SK-N-SH (cell line): Measurements from ENCODE around the gene GUCD1. TPM values are rescaled to one million over a fixed set of nuclear protein-coding genes. Genes with fewer than 3 reads are reported as not detected.

Source experiments
- CTCF ChIA-PET: fragments of 300-600, 350-600 bp; formaldehyde crosslinking; extraction: SDS; loops from one replicate; lab custom pipeline; 2021; lab: Yijun Ruan, JAX
- POLR2A ChIA-PET: fragments of 350-600 bp; sonication (Branson Sonifier 250); formaldehyde crosslinking; extraction: SDS; loops from one replicate; lab custom pipeline; 2020; ENCODE audit warnings: antibody characterized with exemption, inconsistent platforms; lab: Yijun Ruan, JAX
- DNase-seq: peaks from one replicate; pipeline ENCODE4 v3.0.0; 2012
- H2AFZ ChIP-seq: fragments of 200-600 bp; sonication (generic); 2 replicates; pipeline ENCODE4 v1.8.1; 2016; ENCODE audit warnings: antibody characterized with exemption, mild to moderate bottlenecking, low read depth
- H3F3A ChIP-seq: fragments of 200-600 bp; sonication (generic); replicated peaks from 2 replicates; pipeline ENCODE3; 2016; ENCODE audit warnings: antibody characterized with exemption, mild to moderate bottlenecking; ENCODE audit not compliant: insufficient read depth
- H3K27ac ChIP-seq, 2 experiments: fragments of 200-500 bp in 1 of 2; fragments of 200-600 bp in 1 of 2; sonication (Bioruptor generic) in 1 of 2; sonication (generic), shearing (Covaris generic) in 1 of 2; 2 replicates each; pipeline versions ENCODE4 v1.5.1 to v1.6.1; 2014 to 2016; ENCODE audit warnings: low read depth in 2 of 2, inconsistent platforms in 1 of 2, low read length in 1 of 2, mild to moderate bottlenecking in 1 of 2, mixed read lengths in 1 of 2
- H3K27me3 ChIP-seq: fragments of 200-600 bp; sonication (generic), shearing (Covaris generic); 2 replicates; pipeline ENCODE4 v1.6.1; 2016; ENCODE audit warnings: mixed run types; ENCODE audit not compliant: insufficient read depth
- H3K36me3 ChIP-seq, 2 experiments: fragments of 200-500 bp in 1 of 2; fragments of 200-600 bp in 1 of 2; sonication (Bioruptor generic) in 1 of 2; sonication (generic) in 1 of 2; replicated peaks in 1 of 2; 2 replicates each; pipeline versions ENCODE3 to v1.5.1; 2014 to 2016; ENCODE audit warnings: low read length in 1 of 2, mild to moderate bottlenecking in 1 of 2; ENCODE audit not compliant: insufficient read depth in 2 of 2, control insufficient read depth in 1 of 2
- H3K4me1 ChIP-seq, 2 experiments: fragments of 200-500 bp in 1 of 2; fragments of 200-600 bp in 1 of 2; sonication (Bioruptor generic) in 1 of 2; sonication (generic), shearing (Covaris generic) in 1 of 2; 2 replicates each; pipeline versions ENCODE4 v1.5.1 to v1.6.1; 2014 to 2016; ENCODE audit warnings: low read depth in 1 of 2, low read length in 1 of 2, mixed run types in 1 of 2; ENCODE audit not compliant: insufficient read depth in 2 of 2, control insufficient read depth in 1 of 2
- H3K4me2 ChIP-seq: fragments of 200-600 bp; sonication (generic), shearing (Covaris generic); 2 replicates; pipeline ENCODE4 v1.6.1; 2017; ENCODE audit warnings: mixed run types
- H3K4me3 ChIP-seq, 2 experiments: fragments of 200-500 bp in 1 of 2; fragments of 200-600 bp in 1 of 2; sonication (Bioruptor generic) in 1 of 2; sonication (generic), shearing (Covaris generic) in 1 of 2; 2 replicates each; pipeline versions ENCODE4 v1.5.1 to v1.8.1; 2014 to 2016; ENCODE audit warnings: low read depth in 2 of 2, inconsistent platforms in 1 of 2, low read length in 1 of 2, mild to moderate bottlenecking in 1 of 2, mixed read lengths in 1 of 2, moderate library complexity in 1 of 2
- H3K79me2 ChIP-seq: fragments of 200-600 bp; sonication (generic); 2 replicates; pipeline ENCODE4 v1.8.1; 2017; ENCODE audit warnings: mild to moderate bottlenecking; ENCODE audit not compliant: insufficient read depth
- H3K9ac ChIP-seq: fragments of 200-600 bp; sonication (generic); 2 replicates; pipeline ENCODE4 v1.6.1; 2017; ENCODE audit warnings: mixed run types
- H3K9me2 ChIP-seq: fragments of 200-600 bp; sonication (generic); 2 replicates; pipeline ENCODE4 v1.6.1; 2017; ENCODE audit warnings: mixed run types
- H3K9me3 ChIP-seq: fragments of 200-600 bp; sonication (generic); 2 replicates; pipeline ENCODE4 v1.6.1; 2017; ENCODE audit warnings: mixed run types, mild to moderate bottlenecking, moderate library complexity
- H4K20me1 ChIP-seq: fragments of 200-600 bp; sonication (generic); 2 replicates; pipeline ENCODE4 v1.6.1; 2017; ENCODE audit warnings: mild to moderate bottlenecking, mixed run types; ENCODE audit not compliant: insufficient read depth
- GABPA ChIP-seq: IDR thresholded peaks from 2 replicates; pipeline ENCODE4 v1.4.0; 2012; ENCODE audit warnings: low read depth, mild to moderate bottlenecking
- NFIC ChIP-seq: IDR thresholded peaks from 2 replicates; pipeline ENCODE4 v1.4.0; 2012; ENCODE audit warnings: borderline replicate concordance
- POLR2AphosphoS5 ChIP-seq: IDR thresholded peaks from 2 replicates; pipeline ENCODE4 v1.6.1; 2012; ENCODE audit warnings: low read depth, low read length
- RAD21 ChIP-seq: IDR thresholded peaks from 2 replicates; pipeline ENCODE4 v1.6.1; 2012; ENCODE audit warnings: mild to moderate bottlenecking, low read length
- REST ChIP-seq: IDR thresholded peaks from 2 replicates; pipeline ENCODE4 v1.6.1; 2012; ENCODE audit warnings: mild to moderate bottlenecking, low read depth, low read length, moderate library complexity
- SIN3A ChIP-seq: IDR thresholded peaks from 2 replicates; pipeline ENCODE4 v1.6.1; 2012; ENCODE audit warnings: low read depth, mild to moderate bottlenecking, low read length, moderate library complexity, borderline replicate concordance
- SMC3 ChIP-seq: IDR thresholded peaks from 2 replicates; pipeline ENCODE4 v1.6.1; 2012; ENCODE audit warnings: low read depth, low read length, improper control_type of control experiment
- TAF1 ChIP-seq: IDR thresholded peaks from 2 replicates; pipeline ENCODE4 v1.6.1; 2012; ENCODE audit warnings: low read depth, mild to moderate bottlenecking, low read length, moderate library complexity, borderline replicate concordance
- USF2 ChIP-seq: fragments of 150-350 bp; IDR thresholded peaks from 2 replicates; pipeline ENCODE4 v1.6.1; 2017; ENCODE audit warnings: antibody characterized with exemption, low read length, low read depth, borderline replicate concordance
- WGBS: methylation state at CpG from one replicate; pipeline ENCODE4 v1.1.6; 2017; ENCODE audit warnings: low lambda C conversion rate; 5-methylcytosine and 5-hydroxymethylcytosine counted together
- polyA plus RNA-seq, 3 experiments: library from polyadenylated mRNA; depleted of rRNA; stranded (reverse); fragments of >200 nt; gene quantifications; 2 replicates each; pipeline ENCODE4 v1.2.3, GENCODE V29; 2012

Gene GUCD1
- polyA plus RNA-seq (2012; rRNA removed) = 71.0 and 80.7 TPM in 2 replicates
- polyA plus RNA-seq (2012; cell fraction: cytosol; rRNA removed) = 41.7 and 56.7 TPM in 2 replicates
- 80.2 and 104 TPM in 2 replicates for polyA plus RNA-seq (2012; cell fraction: nucleus; rRNA removed)

- peak within 1 kb of the TSS; percentile 97 to 98 for H3K27ac ChIP-seq
- no peaks in the 10 kb centered on the region for H3K9me3 ChIP-seq
- no peaks in the 10 kb centered on the region for H3K9me2 ChIP-seq
- POLR2A ChIA-PET = interaction anchor here (0.6 to 1.8 kb wide), 5 partner anchors 10 to 661 kb away, joined by 3 to 6 read pairs (median 3); partner anchors contain the start of gene MIF
- H3K4me1 ChIP-seq = peaks cover 16 to 23% of the 10 kb centered on the region in 2 experiments; a peak in 3 of 4 replicates
- H3K4me3 ChIP-seq = peak within 1 kb of the TSS; percentile 97 to 99
- no peak for DNase-seq
- CTCF ChIA-PET = no interaction called here
- H4K20me1 ChIP-seq = peaks cover 19% of the 10 kb centered on the region
- no peaks in the 10 kb centered on the region for H3F3A ChIP-seq
- peaks cover 17 to 30% of the 10 kb centered on the region in 2 experiments for H3K36me3 ChIP-seq
- TF ChIP-seq GABPA = no peak
- no peak for TF ChIP-seq SIN3A
- TF ChIP-seq USF2 = no peak
- no peak for TF ChIP-seq REST
- peak; percentile 47; the same call in 1 of the 2 replicates for TF ChIP-seq POLR2AphosphoS5
- no peak for TF ChIP-seq NFIC
- TF ChIP-seq TAF1 = peak; percentile 22; the same call in 1 of the 2 replicates
- no peak for TF ChIP-seq RAD21
- TF ChIP-seq SMC3 = no peak
- peaks cover 90% of the 10 kb centered on the region for H3K79me2 ChIP-seq
- peak within 1 kb of the TSS; percentile 96 for H3K4me2 ChIP-seq
- H2AFZ ChIP-seq = peak within 1 kb of the TSS; percentile 91
- H3K9ac ChIP-seq = peak within 1 kb of the TSS; percentile 97
- H3K27me3 ChIP-seq = no peaks in the 10 kb centered on the region
- 2% methylated on average over 34 of the region's 64 CpGs for WGBS
Observed at GRCh38 chr22:24554313-24555164, at the start of gene GUCD1. Gene GUCD1 (minus strand): TSS chr22:24555138. CDS start chr22:24554991, 147 bp downstream.
